WTC11 (cell line): ENCODE results near the gene OVCA2. TPM values are rescaled to one million over a fixed set of nuclear protein-coding genes. Genes with fewer than 3 reads are reported as not detected.
A peak's percentile ranks its signal among the peaks of the same experiment; 100 is the strongest.

Experiments used
- ATAC-seq: fragments of 200-7000 bp; cut with Tn5 transposase; 2 replicates; pipeline ENCODE4 v1.10.0; 2021; ENCODE audit warnings: mild to moderate bottlenecking, moderate library complexity
- CTCF ChIA-PET: fragments of 300-600 bp; sonication (Branson Sonifier 250); formaldehyde crosslinking; loops from one replicate; lab custom pipeline; 2021; ENCODE audit warnings: antibody characterized with exemption; lab: Charles Lee
- POLR2A ChIA-PET: fragments of 350-600 bp; sonication (Branson Sonifier 250); formaldehyde crosslinking; loops from one replicate; lab custom pipeline; 2021; ENCODE audit warnings: antibody characterized with exemption; lab: Charles Lee
- DNase-seq: peaks from one replicate; pipeline ENCODE4 v3.0.0; 2021; ENCODE audit warnings: low spot score
- H3K27ac Mint-ChIP-seq: 2 replicates; pipeline ENCODE4 v1.8.0; 2021; ENCODE audit warnings: mixed read lengths
- H3K27me3 Mint-ChIP-seq: 2 replicates; pipeline ENCODE4 v1.8.0; 2021; ENCODE audit warnings: low read depth, mild to moderate bottlenecking, moderate library complexity, mixed read lengths
- H3K36me3 Mint-ChIP-seq: 2 replicates; pipeline ENCODE4 v1.8.0; 2021; ENCODE audit warnings: mixed read lengths
- H3K4me1 Mint-ChIP-seq: 2 replicates; pipeline ENCODE4 v1.8.0; 2022; ENCODE audit warnings: mixed read lengths
- H3K4me3 Mint-ChIP-seq: 2 replicates; pipeline ENCODE4 v1.8.0; 2021; ENCODE audit warnings: mild to moderate bottlenecking, moderate library complexity, mixed read lengths
- H3K9me3 Mint-ChIP-seq: 2 replicates; pipeline ENCODE4 v1.8.0; 2021; ENCODE audit warnings: mixed read lengths
- ETV6 ChIP-seq: sonication (generic); formaldehyde crosslinking; IDR thresholded peaks from 2 replicates; pipeline ENCODE4 v1.8.1; 2022; ENCODE audit warnings: mild to moderate bottlenecking, missing genetic modification reagents
- MXD4 ChIP-seq: fragments of 250-450 bp; sonication (Bioruptor Pico); IDR thresholded peaks from 2 replicates; pipeline ENCODE4 v1.8.0; 2021; ENCODE audit warnings: mild to moderate bottlenecking, moderate library complexity, borderline replicate concordance
- NFYB ChIP-seq: sonication (generic); formaldehyde crosslinking; conservative IDR thresholded peaks from 2 replicates; pipeline ENCODE4 v1.8.0; 2022; ENCODE audit warnings: low read depth, missing genetic modification reagents
- RORB ChIP-seq: fragments of 250-450 bp; sonication (Bioruptor Pico); IDR thresholded peaks from 2 replicates; pipeline ENCODE4 v1.9.0; 2021; ENCODE audit warnings: mild to moderate bottlenecking
- TP53 ChIP-seq: sonication (generic); formaldehyde crosslinking; IDR thresholded peaks from 2 replicates; pipeline ENCODE4 v1.8.1; 2023; ENCODE audit warnings: mild to moderate bottlenecking, missing genetic modification reagents
- ZNF121 ChIP-seq: sonication (generic); formaldehyde crosslinking; IDR thresholded peaks from 2 replicates; pipeline ENCODE4 v1.8.0; 2023; ENCODE audit warnings: missing genetic modification reagents
- ZNF263 ChIP-seq: sonication (generic); formaldehyde crosslinking; IDR thresholded peaks from 2 replicates; pipeline ENCODE4 v1.8.1; 2022; ENCODE audit warnings: low read depth, mild to moderate bottlenecking, moderate library complexity, missing genetic modification reagents
- ZNF396 ChIP-seq: fragments of 250-450 bp; sonication (Bioruptor Pico); IDR thresholded peaks from 2 replicates; pipeline ENCODE4 v1.8.0; 2021; ENCODE audit warnings: mild to moderate bottlenecking, moderate library complexity, borderline replicate concordance
- ZNF423 ChIP-seq: fragments of 250-450 bp; sonication (Bioruptor Pico); IDR thresholded peaks from 2 replicates; pipeline ENCODE4 v2.1.2; 2022; ENCODE audit warnings: mild to moderate bottlenecking, moderate library complexity
- total RNA-seq: library from RNA; stranded (reverse); gene quantifications from 3 replicates; pipeline ENCODE4 v1.2.3, GENCODE V29; 2021
- TF ChIP-seq, protein P1 (sequence below): sonication (generic); formaldehyde crosslinking; IDR thresholded peaks from 2 replicates; pipeline ENCODE4 v1.8.1; 2023; ENCODE audit warnings: mild to moderate bottlenecking, missing genetic modification reagents
- TF ChIP-seq, protein P2 (sequence below): sonication (generic); formaldehyde crosslinking; IDR thresholded peaks from 2 replicates; pipeline ENCODE4 v1.8.1; 2023; ENCODE audit warnings: mild to moderate bottlenecking, missing genetic modification reagents, moderate library complexity
- TF ChIP-seq, protein P3 (sequence below): sonication (generic); formaldehyde crosslinking; IDR thresholded peaks from 2 replicates; pipeline ENCODE4 v1.8.0; 2022; ENCODE audit warnings: mild to moderate bottlenecking, missing genetic modification reagents
- TF ChIP-seq, protein P4 (sequence below): fragments of 250-450 bp; sonication (Bioruptor Pico); IDR thresholded peaks from 2 replicates; pipeline ENCODE4 v1.9.0; 2021; ENCODE audit warnings: mild to moderate bottlenecking
- TF ChIP-seq, protein P5 (sequence below): sonication (generic); formaldehyde crosslinking; IDR thresholded peaks from 2 replicates; pipeline ENCODE4 v1.8.0; 2022; ENCODE audit warnings: mild to moderate bottlenecking, missing genetic modification reagents
- TF ChIP-seq, protein P6 (sequence below): fragments of 250-450 bp; sonication (Bioruptor Pico); IDR thresholded peaks from 2 replicates; pipeline ENCODE4 v2.1.2; 2022; ENCODE audit warnings: mild to moderate bottlenecking, moderate library complexity

The OVCA2 gene
- total RNA-seq, 1 experiment from 2014 or later: 23.5 TPM

DNA sequence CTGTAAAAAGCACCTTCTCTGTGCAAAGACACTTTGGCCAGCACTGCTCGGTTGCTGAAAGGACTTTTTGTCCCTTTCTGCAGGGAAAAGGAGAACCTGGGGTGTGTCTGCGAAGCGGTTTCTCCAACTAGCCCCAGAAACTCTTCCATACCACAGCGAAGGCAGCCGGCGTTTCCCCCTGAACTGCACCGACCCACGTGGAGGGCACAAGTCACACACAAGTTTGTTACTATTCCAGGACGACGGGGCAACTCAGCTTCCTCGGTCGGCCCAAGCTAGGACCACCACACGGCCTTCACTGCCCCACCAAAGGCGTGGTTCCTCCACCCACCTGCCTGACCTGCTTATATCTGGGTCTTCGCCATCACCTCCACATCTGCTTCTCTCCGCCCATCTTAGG lies 18.6 kb upstream of the OVCA2 start (continued):
- TF ChIP-seq, protein P1, sequence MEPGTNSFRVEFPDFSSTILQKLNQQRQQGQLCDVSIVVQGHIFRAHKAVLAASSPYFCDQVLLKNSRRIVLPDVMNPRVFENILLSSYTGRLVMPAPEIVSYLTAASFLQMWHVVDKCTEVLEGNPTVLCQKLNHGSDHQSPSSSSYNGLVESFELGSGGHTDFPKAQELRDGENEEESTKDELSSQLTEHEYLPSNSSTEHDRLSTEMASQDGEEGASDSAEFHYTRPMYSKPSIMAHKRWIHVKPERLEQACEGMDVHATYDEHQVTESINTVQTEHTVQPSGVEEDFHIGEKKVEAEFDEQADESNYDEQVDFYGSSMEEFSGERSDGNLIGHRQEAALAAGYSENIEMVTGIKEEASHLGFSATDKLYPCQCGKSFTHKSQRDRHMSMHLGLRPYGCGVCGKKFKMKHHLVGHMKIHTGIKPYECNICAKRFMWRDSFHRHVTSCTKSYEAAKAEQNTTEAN (CRISPR knock-in tag): no peak
- TF ChIP-seq, protein P2, sequence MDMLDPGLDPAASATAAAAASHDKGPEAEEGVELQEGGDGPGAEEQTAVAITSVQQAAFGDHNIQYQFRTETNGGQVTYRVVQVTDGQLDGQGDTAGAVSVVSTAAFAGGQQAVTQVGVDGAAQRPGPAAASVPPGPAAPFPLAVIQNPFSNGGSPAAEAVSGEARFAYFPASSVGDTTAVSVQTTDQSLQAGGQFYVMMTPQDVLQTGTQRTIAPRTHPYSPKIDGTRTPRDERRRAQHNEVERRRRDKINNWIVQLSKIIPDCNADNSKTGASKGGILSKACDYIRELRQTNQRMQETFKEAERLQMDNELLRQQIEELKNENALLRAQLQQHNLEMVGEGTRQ (CRISPR knock-in tag): no peak
- TF ChIP-seq ZNF396 (CRISPR knock-in tag): no peak
- TF ChIP-seq, protein P3, sequence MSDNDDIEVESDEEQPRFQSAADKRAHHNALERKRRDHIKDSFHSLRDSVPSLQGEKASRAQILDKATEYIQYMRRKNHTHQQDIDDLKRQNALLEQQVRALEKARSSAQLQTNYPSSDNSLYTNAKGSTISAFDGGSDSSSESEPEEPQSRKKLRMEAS (CRISPR knock-in tag): no peak
- no peak for TF ChIP-seq TP53 (CRISPR knock-in tag)
- TF ChIP-seq RORB: no peak
- TF ChIP-seq ZNF263 (CRISPR knock-in tag): no peak
- TF ChIP-seq, protein P4, sequence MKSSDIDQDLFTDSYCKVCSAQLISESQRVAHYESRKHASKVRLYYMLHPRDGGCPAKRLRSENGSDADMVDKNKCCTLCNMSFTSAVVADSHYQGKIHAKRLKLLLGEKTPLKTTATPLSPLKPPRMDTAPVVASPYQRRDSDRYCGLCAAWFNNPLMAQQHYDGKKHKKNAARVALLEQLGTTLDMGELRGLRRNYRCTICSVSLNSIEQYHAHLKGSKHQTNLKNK (CRISPR knock-in tag): no peak
- TF ChIP-seq NFYB (CRISPR knock-in tag): no peak
- TF ChIP-seq, protein P5, sequence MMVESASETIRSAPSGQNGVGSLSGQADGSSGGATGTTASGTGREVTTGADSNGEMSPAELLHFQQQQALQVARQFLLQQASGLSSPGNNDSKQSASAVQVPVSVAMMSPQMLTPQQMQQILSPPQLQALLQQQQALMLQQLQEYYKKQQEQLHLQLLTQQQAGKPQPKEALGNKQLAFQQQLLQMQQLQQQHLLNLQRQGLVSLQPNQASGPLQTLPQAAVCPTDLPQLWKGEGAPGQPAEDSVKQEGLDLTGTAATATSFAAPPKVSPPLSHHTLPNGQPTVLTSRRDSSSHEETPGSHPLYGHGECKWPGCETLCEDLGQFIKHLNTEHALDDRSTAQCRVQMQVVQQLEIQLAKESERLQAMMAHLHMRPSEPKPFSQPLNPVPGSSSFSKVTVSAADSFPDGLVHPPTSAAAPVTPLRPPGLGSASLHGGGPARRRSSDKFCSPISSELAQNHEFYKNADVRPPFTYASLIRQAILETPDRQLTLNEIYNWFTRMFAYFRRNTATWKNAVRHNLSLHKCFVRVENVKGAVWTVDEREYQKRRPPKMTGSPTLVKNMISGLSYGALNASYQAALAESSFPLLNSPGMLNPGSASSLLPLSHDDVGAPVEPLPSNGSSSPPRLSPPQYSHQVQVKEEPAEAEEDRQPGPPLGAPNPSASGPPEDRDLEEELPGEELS (CRISPR knock-in tag): no peak

DNA sequence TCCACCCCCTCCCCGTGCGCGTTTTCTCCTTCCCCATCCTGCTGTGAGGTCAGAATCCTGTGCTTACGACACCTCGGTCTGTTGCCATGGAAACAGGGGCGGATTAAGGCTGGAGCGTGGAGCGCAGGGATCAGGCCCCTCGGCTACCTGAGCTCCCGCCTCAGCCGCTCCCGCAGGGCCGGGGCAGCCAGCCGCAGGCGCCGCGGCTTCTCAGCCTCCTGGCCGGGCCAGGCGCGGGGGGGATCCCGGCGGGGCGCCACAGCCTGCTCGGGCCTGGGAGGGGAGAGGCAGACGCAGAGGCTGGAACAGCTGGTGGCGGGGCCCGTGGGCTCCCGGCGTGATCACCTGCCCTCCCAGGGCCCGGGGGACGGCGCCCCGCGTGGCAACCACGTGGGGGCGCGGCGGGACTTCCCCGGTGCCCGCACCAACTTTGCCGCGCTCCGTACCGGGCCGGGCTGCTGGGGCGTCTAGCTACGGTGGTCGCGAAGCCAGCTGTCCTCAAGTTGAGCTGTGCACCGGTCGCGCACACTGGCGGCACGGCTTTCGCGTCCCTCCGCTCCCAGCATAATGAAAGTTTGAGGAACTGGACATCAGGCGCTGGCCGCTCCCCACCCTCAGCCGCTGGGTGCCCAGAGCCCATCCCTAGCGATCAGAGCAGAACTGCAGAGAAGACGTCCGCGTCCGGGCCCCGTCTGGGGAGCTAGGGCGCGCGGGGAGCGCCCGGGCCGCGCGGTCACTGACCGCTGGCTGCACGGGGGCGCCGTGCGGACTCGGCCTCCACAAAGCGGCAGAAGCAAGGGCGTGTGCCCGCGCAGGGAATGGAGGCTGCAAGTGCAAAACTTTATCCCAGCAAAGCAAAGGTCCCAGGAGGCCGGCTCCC lies 17.9 kb upstream of the OVCA2 start:
- CTCF ChIA-PET: interaction anchor here (0.6 to 6.3 kb wide), 19 partner anchors 10 to 359 kb away, joined by 3 to 47 read pairs (median 4); no protein-coding TSS in a partner anchor
- no peaks in the 10 kb centered on the region for H3K9me3 Mint-ChIP-seq
- peak; percentile 86 for DNase-seq
- TF ChIP-seq, protein P3 (CRISPR knock-in tag): peak; percentile 35; the same call in 1 of the 2 replicates
- TF ChIP-seq MXD4 (no peak), ZNF423 (CRISPR knock-in tag) (peak; percentile 80)
- peak; percentile 69 for ATAC-seq
- peaks cover 3% of the 10 kb centered on the region; the same call in 1 of the 2 replicates for H3K36me3 Mint-ChIP-seq
- POLR2A ChIA-PET: interaction anchor here (1.3 kb wide), 1 partner anchor 92 kb away, joined by 3 read pairs; no protein-coding TSS in a partner anchor
- no peak overlapping the region for H3K27ac Mint-ChIP-seq
- H3K4me1 Mint-ChIP-seq: peaks cover 3% of the 10 kb centered on the region; the same call in 1 of the 2 replicates
- H3K4me3 Mint-ChIP-seq: peak overlapping the region; percentile 69
- peaks cover 94% of the 10 kb centered on the region for H3K27me3 Mint-ChIP-seq

DNA sequence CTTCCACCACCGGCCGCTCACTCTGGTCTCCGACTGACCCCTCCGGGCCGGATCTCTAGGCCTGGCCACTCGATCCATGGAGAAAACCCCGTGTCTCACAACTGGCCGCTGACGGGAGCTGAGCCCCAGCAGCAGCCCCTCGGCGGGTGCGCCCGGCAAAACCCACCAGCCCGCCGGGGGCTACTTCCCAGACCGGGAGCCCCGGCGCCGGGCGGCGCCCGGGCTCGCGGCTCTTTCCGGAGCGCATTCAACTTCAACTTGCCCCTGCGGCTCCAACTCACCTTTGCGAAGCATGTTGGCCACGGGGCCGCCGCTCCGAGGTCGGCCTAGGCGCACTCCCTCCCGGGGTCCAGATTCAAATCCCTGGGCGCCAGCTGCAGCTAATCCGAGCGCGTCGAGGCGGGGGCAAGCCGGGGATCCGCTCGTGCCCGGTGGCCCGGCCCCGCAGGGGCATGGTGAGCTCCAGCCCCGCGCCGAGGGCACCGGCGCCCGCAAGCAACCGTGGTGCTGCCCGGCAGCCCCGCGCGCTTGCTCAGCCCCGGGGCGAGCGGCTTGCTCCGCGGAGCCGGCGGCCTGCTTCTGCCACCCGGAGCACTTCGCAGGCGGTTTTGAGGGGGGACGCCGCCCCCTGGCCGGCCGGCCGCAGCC lies 17.1 kb upstream of the OVCA2 start:
- no peak overlapping the region for H3K27ac Mint-ChIP-seq
- H3K36me3 Mint-ChIP-seq: peaks cover 3% of the 10 kb centered on the region; the same call in 1 of the 2 replicates
- ChIA-PET CTCF (interaction anchor here (0.6 to 6.3 kb wide), 21 partner anchors 13 to 376 kb away, joined by 3 to 47 read pairs (median 4); partner anchors contain the start of gene OVCA2), POLR2A (interaction anchor here (0.6 kb wide), 1 partner anchor 303 kb away, joined by 3 read pairs; no protein-coding TSS in a partner anchor)
- TF ChIP-seq, protein P6, sequence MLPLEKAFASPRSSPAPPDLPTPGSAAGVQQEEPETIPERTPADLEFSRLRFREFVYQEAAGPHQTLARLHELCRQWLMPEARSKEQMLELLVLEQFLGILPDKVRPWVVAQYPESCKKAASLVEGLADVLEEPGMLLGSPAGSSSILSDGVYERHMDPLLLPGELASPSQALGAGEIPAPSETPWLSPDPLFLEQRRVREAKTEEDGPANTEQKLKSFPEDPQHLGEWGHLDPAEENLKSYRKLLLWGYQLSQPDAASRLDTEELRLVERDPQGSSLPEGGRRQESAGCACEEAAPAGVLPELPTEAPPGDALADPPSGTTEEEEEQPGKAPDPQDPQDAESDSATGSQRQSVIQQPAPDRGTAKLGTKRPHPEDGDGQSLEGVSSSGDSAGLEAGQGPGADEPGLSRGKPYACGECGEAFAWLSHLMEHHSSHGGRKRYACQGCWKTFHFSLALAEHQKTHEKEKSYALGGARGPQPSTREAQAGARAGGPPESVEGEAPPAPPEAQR (CRISPR knock-in tag): no peak
- TF ChIP-seq ETV6 (no peak), ZNF121 (CRISPR knock-in tag) (no peak)
- DNase-seq (peak; percentile 41), ATAC-seq (no peak)
- peaks cover 94% of the 10 kb centered on the region for H3K27me3 Mint-ChIP-seq
- H3K4me3 Mint-ChIP-seq: peak overlapping the region; percentile 69
- H3K9me3 Mint-ChIP-seq: no peaks in the 10 kb centered on the region
- peaks cover 3% of the 10 kb centered on the region; the same call in 1 of the 2 replicates for H3K4me1 Mint-ChIP-seq
